ENCODE results near the gene PTAFR. TPM values are rescaled to one million over a fixed set of nuclear protein-coding genes. Genes with fewer than 3 reads are reported as not detected.
A peak's percentile ranks its signal among the peaks of the same experiment; 100 is the strongest.

Gene PTAFR
- total RNA-seq, 1 donor from 2014 or later, result 52.8 TPM

- Histone ChIP-seq H3K9me3 (no peaks in the 10 kb centered on the region), H3K27ac (peak overlapping the region; percentile 11), H3K4me3 (no peak overlapping the region), H3K4me1 (peaks cover 23% of the 10 kb centered on the region), H3K36me3 (no peaks in the 10 kb centered on the region), H3K27me3 (ENCODE audit: low read depth) (no peaks in the 10 kb centered on the region)
- intact Hi-C loops (cut with DNase I), result no loop called here
- ATAC-seq, result no peak
- no peak for TF ChIP-seq CTCF (IDR thresholded peaks at IDR 0.05)
- no peak for DNase-seq
These were observed 44.0 kb downstream of the PTAFR start for GRCh38 chr1:28132171-28133167.

GRCh38 chr1:28130901-28131300, 45.6 kb downstream of the PTAFR start:
- no peak for ATAC-seq
- no peak for TF ChIP-seq CTCF (IDR thresholded peaks at IDR 0.05)
- intact Hi-C loops (cut with DNase I), result no loop called here
- Histone ChIP-seq H3K27me3 (ENCODE audit: low read depth) (no peaks in the 10 kb centered on the region), H3K9me3 (no peaks in the 10 kb centered on the region), H3K4me3 (no peak overlapping the region), H3K4me1 (peaks cover 17% of the 10 kb centered on the region), H3K27ac (no peak overlapping the region), H3K36me3 (no peaks in the 10 kb centered on the region)
- DNase-seq, result no peak

GRCh38 chr1:28129150-28129549, 47.3 kb downstream of the PTAFR start:
- Histone ChIP-seq H3K9me3 (no peaks in the 10 kb centered on the region), H3K27me3 (ENCODE audit: low read depth) (no peaks in the 10 kb centered on the region), H3K36me3 (no peaks in the 10 kb centered on the region), H3K4me3 (no peak overlapping the region), H3K27ac (no peak overlapping the region), H3K4me1 (peaks cover 14% of the 10 kb centered on the region)
- intact Hi-C loops (cut with DNase I), result no loop called here
- DNase-seq, result no peak
- TF ChIP-seq CTCF (IDR thresholded peaks at IDR 0.05), result no peak
- ATAC-seq, result peak; percentile 13 to 54

GRCh38 chr1:28127617-28128257, 48.8 kb downstream of the PTAFR start:
- no peak for TF ChIP-seq CTCF (IDR thresholded peaks at IDR 0.05)
- Histone ChIP-seq H3K36me3 (no peaks in the 10 kb centered on the region), H3K4me3 (no peak overlapping the region), H3K27me3 (ENCODE audit: low read depth) (no peaks in the 10 kb centered on the region), H3K4me1 (peaks cover 9% of the 10 kb centered on the region), H3K9me3 (no peaks in the 10 kb centered on the region), H3K27ac (peak overlapping the region; percentile 49)
- DNase-seq (no peak), ATAC-seq (peak; percentile 41 to 44)
- intact Hi-C loops (cut with DNase I), result no loop called here

- Histone ChIP-seq H3K4me3 (peak overlapping the region; percentile 23), H3K9me3 (no peaks in the 10 kb centered on the region), H3K27me3 (ENCODE audit: low read depth) (no peaks in the 10 kb centered on the region), H3K36me3 (no peaks in the 10 kb centered on the region), H3K27ac (peak overlapping the region; percentile 72), H3K4me1 (peaks cover 9% of the 10 kb centered on the region)
- intact Hi-C loops (cut with DNase I), result no loop called here
- no peak for TF ChIP-seq CTCF (IDR thresholded peaks at IDR 0.05)
- peak in 1 of 2 donors; percentile 49 for ATAC-seq
- no peak for DNase-seq
These were observed 49.6 kb downstream of the PTAFR start for GRCh38 chr1:28126783-28127490.
